OCI-LY3 (cell line): ENCODE data around the gene CHST15.
A peak's percentile ranks its signal among the peaks of the same experiment; 100 is the strongest.

Experiments
- CTCF ChIP-seq: fragments of 200-600, 300-600 bp; sonication (generic); IDR thresholded peaks from 2 replicates; pipeline ENCODE4 v1.5.1; 2014; ENCODE audit warnings: antibody characterized with exemption, low read length, low read depth
- EZH2phosphoT487 ChIP-seq: fragments of 200-600 bp; shearing (Covaris generic); IDR thresholded peaks from 2 replicates; pipeline ENCODE4 v1.6.1; 2018; ENCODE audit warnings: antibody characterized with exemption, mixed run types, low read depth

GRCh38 chr10:123967626-123968243 is 125.7 kb downstream of the CHST15 start:
- peak; percentile 86 for TF ChIP-seq CTCF
- no peak for TF ChIP-seq EZH2phosphoT487
